NOMO-1 treated with dmso at 0.1 percent for 144 hours (cell line): ENCODE results near the gene DYNLT4.
"Not testable (repeated sequence)": the region's sequence is repeated elsewhere in the genome, so short reads cannot be mapped to it uniquely, and the experiment has no call there.

Experiments
- DNase-seq: peaks from one replicate; lab custom pipeline; 2025; ENCODE audit not compliant: unreplicated experiment; lab: John Stamatoyannopoulos, UW

DYNLT4 gene

GRCh38 chr1:44810101-44810761 lies 3.1 kb upstream of the DYNLT4 start:
- DNase-seq = no peak

- DNase-seq = peak; percentile 42
Measured at GRCh38 chr1:44808938-44809917, 2.1 kb upstream of the DYNLT4 start.

- DNase-seq = no peak
Measured at GRCh38 chr1:44808063-44808937, 1.1 kb upstream of the DYNLT4 start, which contains the start of gene BTBD19. BTBD19 (plus strand) TSS chr1:44808523; CDS start chr1:44808821, 298 bp downstream.

GRCh38 chr1:44807364-44808062 lies 362 bp upstream of the DYNLT4 start:
- peak; percentile 94 for DNase-seq

GRCh38 chr1:44806025-44806703 lies 987 bp downstream of the DYNLT4 start:
- no peak for DNase-seq

- no peak for DNase-seq
Measured at GRCh38 chr1:44805311-44806024, 1.7 kb downstream of the DYNLT4 start.

- no peak for DNase-seq
Measured at GRCh38 chr1:44803312-44804095, 3.6 kb downstream of the DYNLT4 start.

GRCh38 chr1:44803062-44803311 lies 4.2 kb downstream of the DYNLT4 start:
- DNase-seq = no peak

- no peak for DNase-seq
Measured at GRCh38 chr1:44802306-44803061, 4.7 kb downstream of the DYNLT4 start.

- no peak for DNase-seq
Measured at GRCh38 chr1:44801491-44802305, 5.5 kb downstream of the DYNLT4 start.

GRCh38 chr1:44799770-44800584 lies 7.2 kb downstream of the DYNLT4 start, which contains the start of gene PLK3:
PLK3 (plus strand) TSS chr1:44800377; CDS start chr1:44800464, 87 bp downstream.
- DNase-seq = peak; percentile 97

GRCh38 chr1:44798481-44799365 lies 8.4 kb downstream of the DYNLT4 start:
- DNase-seq = no peak

GRCh38 chr1:44797886-44798285 lies 9.3 kb downstream of the DYNLT4 start:
- DNase-seq = not testable (repeated sequence)

- no peak for DNase-seq
Measured at GRCh38 chr1:44792736-44793502, 14.2 kb downstream of the DYNLT4 start.
